LNCaP clone FGC (cell line): Measurements from ENCODE around the gene TRIM44.
"Not testable (repeated sequence)": the region's sequence is repeated elsewhere in the genome, so short reads cannot be mapped to it uniquely, and the experiment has no call there.

Source experiments
- DNase-seq: peaks from one replicate; pipeline ENCODE4 v3.0.0-alpha.2; 2011; ENCODE audit warnings: low read depth
- H3K4me3 ChIP-seq: 2 replicates; pipeline ENCODE4 v1.5.1; 2011; ENCODE audit warnings: mild to moderate bottlenecking, low read depth, low read length, control low read depth
- TF ChIP-seq, protein P1 (sequence below): IDR thresholded peaks from 2 replicates; pipeline ENCODE4 v1.5.1; 2012; ENCODE audit warnings: mild to moderate bottlenecking; ENCODE audit not compliant: control insufficient read depth, insufficient read depth; ENCODE audit errors: extremely low read depth

TRIM44 gene

GRCh38 chr11:35763765-35764164 is 101.2 kb downstream of the TRIM44 start:
- no peak overlapping the region for H3K4me3 ChIP-seq
- TF ChIP-seq, protein P1, sequence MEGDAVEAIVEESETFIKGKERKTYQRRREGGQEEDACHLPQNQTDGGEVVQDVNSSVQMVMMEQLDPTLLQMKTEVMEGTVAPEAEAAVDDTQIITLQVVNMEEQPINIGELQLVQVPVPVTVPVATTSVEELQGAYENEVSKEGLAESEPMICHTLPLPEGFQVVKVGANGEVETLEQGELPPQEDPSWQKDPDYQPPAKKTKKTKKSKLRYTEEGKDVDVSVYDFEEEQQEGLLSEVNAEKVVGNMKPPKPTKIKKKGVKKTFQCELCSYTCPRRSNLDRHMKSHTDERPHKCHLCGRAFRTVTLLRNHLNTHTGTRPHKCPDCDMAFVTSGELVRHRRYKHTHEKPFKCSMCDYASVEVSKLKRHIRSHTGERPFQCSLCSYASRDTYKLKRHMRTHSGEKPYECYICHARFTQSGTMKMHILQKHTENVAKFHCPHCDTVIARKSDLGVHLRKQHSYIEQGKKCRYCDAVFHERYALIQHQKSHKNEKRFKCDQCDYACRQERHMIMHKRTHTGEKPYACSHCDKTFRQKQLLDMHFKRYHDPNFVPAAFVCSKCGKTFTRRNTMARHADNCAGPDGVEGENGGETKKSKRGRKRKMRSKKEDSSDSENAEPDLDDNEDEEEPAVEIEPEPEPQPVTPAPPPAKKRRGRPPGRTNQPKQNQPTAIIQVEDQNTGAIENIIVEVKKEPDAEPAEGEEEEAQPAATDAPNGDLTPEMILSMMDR, result no peak
- DNase-seq, result no peak

GRCh38 chr11:35764417-35764816 is 101.8 kb downstream of the TRIM44 start:
- TF ChIP-seq, protein P1, result no peak

GRCh38 chr11:35765211-35765610 is 102.6 kb downstream of the TRIM44 start:
- DNase-seq, result no peak
- TF ChIP-seq, protein P1, result no peak
- H3K4me3 ChIP-seq, result no peak overlapping the region

More at GRCh38 chr11:35764417-35764816, 101.8 kb downstream of the TRIM44 start:
- H3K4me3 ChIP-seq, result no peak overlapping the region
- DNase-seq, result no peak

- no peak for DNase-seq
- H3K4me3 ChIP-seq, result no peak overlapping the region
- TF ChIP-seq, protein P1, result no peak
These were observed 104.1 kb downstream of the TRIM44 start for GRCh38 chr11:35766651-35767050.

- H3K4me3 ChIP-seq, DNase-seq: not testable (repeated sequence)
These were observed 107.8 kb downstream of the TRIM44 start for GRCh38 chr11:35770425-35770824.

DNA sequence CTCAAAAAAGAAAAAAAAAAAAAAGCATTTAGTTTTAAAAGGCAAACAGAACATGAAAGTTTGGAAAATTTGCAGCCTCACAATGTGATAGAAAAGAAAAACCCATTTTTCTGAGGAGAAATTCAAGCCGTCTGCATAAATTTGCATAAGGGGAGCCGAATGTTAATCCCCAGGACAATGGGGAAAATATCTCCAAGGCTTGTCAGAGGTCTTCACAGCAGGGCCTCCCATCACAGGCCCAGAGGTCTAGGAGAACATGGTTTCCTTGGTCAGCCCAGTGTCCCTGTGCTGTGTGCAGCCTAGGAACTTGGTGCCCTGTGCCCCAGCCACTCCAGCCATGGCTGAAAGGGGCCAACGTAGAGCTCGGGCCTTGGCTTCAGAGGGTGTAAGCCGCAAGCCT is 109.1 kb downstream of the TRIM44 start:
- TF ChIP-seq, protein P1, result no peak
- no peak overlapping the region for H3K4me3 ChIP-seq
- DNase-seq, result no peak

GRCh38 chr11:35777241-35777640 is 114.7 kb downstream of the TRIM44 start:
- not testable (repeated sequence) for H3K4me3 ChIP-seq, DNase-seq

- not testable (repeated sequence) for DNase-seq, H3K4me3 ChIP-seq
These were observed 116.4 kb downstream of the TRIM44 start for GRCh38 chr11:35778943-35779342.

DNA sequence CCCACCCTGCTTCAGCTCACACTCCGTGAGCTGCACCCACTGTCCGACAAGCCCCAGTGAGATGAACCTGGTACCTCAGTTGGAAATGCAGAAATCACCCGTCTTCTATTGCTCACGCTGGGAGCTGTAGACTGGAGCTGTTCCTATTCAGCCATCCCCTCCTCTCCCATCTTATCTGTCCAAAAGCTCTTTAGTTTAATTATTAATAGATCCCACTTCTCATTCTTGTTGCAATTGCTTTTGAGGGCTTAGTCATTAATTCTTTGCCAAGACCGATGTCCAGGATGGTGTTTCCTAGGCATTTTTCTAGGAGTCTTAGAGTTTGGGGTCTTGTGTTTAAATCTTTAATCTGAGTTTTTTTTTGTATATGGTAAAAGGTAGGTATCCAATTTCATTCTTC is 116.8 kb downstream of the TRIM44 start:
- TF ChIP-seq, protein P1, result no peak
- DNase-seq, result no peak
- H3K4me3 ChIP-seq, result no peak overlapping the region
